Nephron progenitor cell (in vitro differentiated cells): ENCODE data around the gene ETV3.

Experiments used
- DNase-seq: peaks from one replicate; pipeline ENCODE4 v3.0.0; 2021
- H3K27ac Mint-ChIP-seq: 2 replicates; pipeline ENCODE4 v1.8.0; 2021; ENCODE audit warnings: mild to moderate bottlenecking, moderate library complexity, mixed read lengths
- H3K27me3 Mint-ChIP-seq: 2 replicates; pipeline ENCODE4 v1.8.0; 2021; ENCODE audit warnings: mild to moderate bottlenecking, low read depth, mixed read lengths; ENCODE audit not compliant: poor library complexity
- H3K36me3 Mint-ChIP-seq: 2 replicates; pipeline ENCODE4 v1.8.0; 2021; ENCODE audit warnings: low read depth, mixed read lengths
- H3K4me1 Mint-ChIP-seq: 2 replicates; pipeline ENCODE4 v1.8.0; 2021; ENCODE audit warnings: mixed read lengths
- H3K4me3 Mint-ChIP-seq: 2 replicates; pipeline ENCODE4 v1.8.0; 2021; ENCODE audit warnings: mild to moderate bottlenecking, moderate library complexity, mixed read lengths
- H3K9me3 Mint-ChIP-seq: 2 replicates; pipeline ENCODE4 v1.8.0; 2021; ENCODE audit warnings: mild to moderate bottlenecking, moderate library complexity, mixed read lengths
- CTCF ChIP-seq: fragments of 200-600 bp; sonication (generic); IDR thresholded peaks from 2 replicates; pipeline ENCODE4 v1.5.0; 2021; ENCODE audit warnings: antibody characterized with exemption

Gene ETV3

DNA sequence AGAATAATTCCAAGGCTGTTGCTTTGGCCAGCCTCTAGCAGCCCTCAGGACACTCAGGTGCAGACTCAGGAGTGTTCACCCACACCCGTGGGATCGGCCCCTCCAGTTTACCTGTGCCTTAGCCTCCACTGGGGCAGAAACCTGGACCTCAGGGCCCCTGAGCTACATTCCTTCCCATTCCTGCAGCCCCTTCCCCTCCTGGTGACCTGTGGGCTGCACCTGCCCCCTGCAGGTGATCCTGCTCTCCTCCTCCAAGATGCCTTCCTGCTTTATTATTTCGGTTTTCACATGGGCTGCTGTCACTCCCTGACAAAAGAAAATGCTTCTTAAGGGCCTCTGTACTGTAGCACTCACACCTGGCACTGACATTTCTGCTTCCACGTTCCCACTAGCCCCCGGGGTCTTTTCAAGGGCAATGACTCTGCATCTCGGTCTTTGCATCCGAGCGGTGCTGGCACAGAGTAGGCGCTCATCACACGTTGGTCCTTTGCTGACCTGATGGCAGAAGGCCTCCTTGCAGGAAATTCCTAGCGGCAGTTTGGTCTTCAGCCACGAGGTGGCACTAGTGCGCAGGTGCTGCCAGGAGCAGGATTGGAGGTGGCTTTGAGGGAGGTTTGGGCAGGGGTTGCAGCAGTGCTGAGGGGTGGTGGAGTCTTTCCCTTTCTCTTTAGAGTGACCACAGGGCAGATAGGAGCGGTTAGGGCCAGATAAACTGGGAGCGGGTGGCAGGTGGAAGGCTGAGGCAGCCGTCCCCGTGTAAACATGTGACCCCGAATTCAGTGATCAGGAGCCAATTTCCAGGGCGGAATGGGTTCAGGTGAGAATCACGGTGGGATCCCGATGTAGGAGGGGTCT is 25.3 kb upstream of the ETV3 start:
- Mint-ChIP-seq H3K27ac (no peak overlapping the region), H3K9me3 (no peaks in the 10 kb centered on the region), H3K27me3 (peaks cover 7% of the 10 kb centered on the region), H3K36me3 (no peaks in the 10 kb centered on the region), H3K4me1 (peaks cover 31% of the 10 kb centered on the region), H3K4me3 (no peak overlapping the region)
- TF ChIP-seq CTCF = peak; percentile 88
- peak; percentile 90 for DNase-seq

DNA sequence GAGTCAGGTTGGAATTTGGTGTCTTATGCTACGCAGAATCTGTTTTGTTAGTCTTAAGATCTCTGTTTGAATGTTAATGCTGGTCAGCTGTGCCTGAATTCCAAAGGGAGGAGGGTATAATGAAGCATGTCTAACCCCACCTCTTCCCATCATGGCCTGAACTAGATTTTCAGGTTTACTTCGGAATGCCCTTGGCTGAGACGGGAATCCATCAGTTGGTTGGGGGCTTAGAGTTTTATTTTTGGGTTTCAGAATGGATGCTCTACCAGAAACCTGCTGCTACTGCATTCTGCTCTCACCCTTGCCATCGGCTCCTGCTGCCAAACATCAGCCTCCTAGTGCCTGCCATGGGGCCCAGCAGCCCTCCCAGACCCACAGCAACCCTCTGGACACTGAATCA is 24.1 kb upstream of the ETV3 start:
- H3K9me3 Mint-ChIP-seq = no peaks in the 10 kb centered on the region
- H3K27me3 Mint-ChIP-seq = peaks cover 6% of the 10 kb centered on the region
- TF ChIP-seq CTCF = no peak
- peaks cover 30% of the 10 kb centered on the region for H3K4me1 Mint-ChIP-seq
- no peak for DNase-seq
- no peak overlapping the region for H3K27ac Mint-ChIP-seq
- no peak overlapping the region for H3K4me3 Mint-ChIP-seq
- H3K36me3 Mint-ChIP-seq = no peaks in the 10 kb centered on the region

GRCh38 chr1:157161901-157162300 is 23.7 kb upstream of the ETV3 start:
- Mint-ChIP-seq H3K36me3 (no peaks in the 10 kb centered on the region), H3K27ac (no peak overlapping the region)
- no peak for TF ChIP-seq CTCF

GRCh38 chr1:157158967-157159366 is 20.8 kb upstream of the ETV3 start:
- Mint-ChIP-seq H3K27me3 (peaks cover 6% of the 10 kb centered on the region), H3K4me3 (no peak overlapping the region), H3K36me3 (no peaks in the 10 kb centered on the region), H3K4me1 (peaks cover 44% of the 10 kb centered on the region), H3K27ac (no peak overlapping the region), H3K9me3 (no peaks in the 10 kb centered on the region)
- no peak for TF ChIP-seq CTCF
- DNase-seq = no peak

More at GRCh38 chr1:157161901-157162300, 23.7 kb upstream of the ETV3 start:
- no peak overlapping the region for H3K4me3 Mint-ChIP-seq
- peaks cover 6% of the 10 kb centered on the region for H3K27me3 Mint-ChIP-seq
- DNase-seq = no peak
- H3K4me1 Mint-ChIP-seq = peaks cover 27% of the 10 kb centered on the region
- H3K9me3 Mint-ChIP-seq = no peaks in the 10 kb centered on the region

GRCh38 chr1:157157501-157158190 is 19.5 kb upstream of the ETV3 start:
- Mint-ChIP-seq H3K4me3 (no peak overlapping the region), H3K27me3 (peaks cover 6% of the 10 kb centered on the region), H3K27ac (no peak overlapping the region), H3K9me3 (no peaks in the 10 kb centered on the region), H3K4me1 (peaks cover 50% of the 10 kb centered on the region), H3K36me3 (no peaks in the 10 kb centered on the region)
- no peak for DNase-seq
- TF ChIP-seq CTCF = no peak
